Measurements from ENCODE around the gene SORBS2. TPM values are rescaled to one million over a fixed set of nuclear protein-coding genes. Genes with fewer than 3 reads are reported as not detected.

The SORBS2 gene
- total and polyA plus RNA-seq, 2 donors (not counting 3 experiments of a cell fraction or from before 2014, with no cell fraction given): 69.8 to 82.5 TPM

DNA sequence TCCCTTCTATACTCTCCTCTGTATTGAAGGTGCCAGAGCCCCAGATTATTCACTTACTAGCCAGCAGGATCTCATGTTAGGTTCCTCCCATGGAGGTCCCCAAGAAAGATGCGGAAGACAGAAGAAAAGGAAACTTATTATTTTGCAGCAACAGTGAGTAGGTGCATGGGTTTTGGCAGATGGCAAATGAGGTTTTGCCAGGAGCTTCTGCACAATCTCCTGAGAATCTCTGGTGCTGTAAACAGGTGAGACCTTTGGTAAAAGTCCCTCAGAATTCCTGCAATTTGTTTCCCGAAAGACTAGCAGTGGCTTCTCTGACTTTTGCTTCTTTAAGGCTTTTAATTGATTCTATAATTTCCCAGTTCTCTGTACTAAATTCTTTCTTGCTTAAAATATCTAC is 29.5 kb upstream of the SORBS2 start:
- Histone ChIP-seq H3K4me3 (replicated peaks in 1 of 3; ENCODE audit: insufficient read depth in 1 of 3, low read depth in 1 of 3, low read length in 3 of 3) (no peak overlapping the region), H3K9me1 (replicated peaks; ENCODE audit: control insufficient read depth, extremely low read depth, insufficient read depth, low read length) (no peaks in the 10 kb centered on the region), H3K9ac (replicated peaks; ENCODE audit: extremely low read depth, insufficient read depth, low read length) (no peak overlapping the region), H3K27ac (ENCODE audit: insufficient read depth, low read depth, low read length) (no peak overlapping the region), H4K20me1 (replicated peaks; ENCODE audit: control insufficient read depth, extremely low read depth, insufficient read depth, low read length) (no peaks in the 10 kb centered on the region), H2AFZ (ENCODE audit: low read depth, low read length) (no peak overlapping the region), H3K4me1 (ENCODE audit: control insufficient read depth, extremely low read depth, insufficient read depth, low read length) (peaks cover 36% of the 10 kb centered on the region), H3K36me3 (ENCODE audit: control insufficient read depth in 2 of 2, extremely low read depth in 1 of 2, insufficient read depth in 2 of 2, low read length in 2 of 2) (no peaks in the 10 kb centered on the region), H3K27me3 (ENCODE audit: control insufficient read depth in 2 of 2, insufficient read depth in 2 of 2, low read length in 2 of 2) (no peaks in the 10 kb centered on the region), H3K79me2 (ENCODE audit: control insufficient read depth, insufficient read depth, low read length) (no peaks in the 10 kb centered on the region), H3K4me2 (ENCODE audit: insufficient read depth, low read length) (no peak overlapping the region), H3K9me3 (replicated peaks; ENCODE audit: control insufficient read depth, insufficient read depth, low read length) (no peaks in the 10 kb centered on the region)
- ChIA-PET CTCF (interaction anchor here (1.4 kb wide), 1 partner anchor 66 kb away, joined by 3 read pairs; no protein-coding TSS in a partner anchor), POLR2A (no interaction called here)
- intact Hi-C loops (cut with micrococcal nuclease) (no loop called here), dilution Hi-C loops (cut with MboI; ENCODE audit: extremely low pct_ligation_motif_present, low sequenced_read_pairs) (no loop called here)
- no TSS peak for BruUV-seq (replicated peaks)
- DNase-seq (ENCODE audit: low read depth, low spot score): no peak
- no peak for TF ChIP-seq POLR2A (IDR thresholded peaks at IDR 0.05; ENCODE audit: low read depth, low read length)
- no peak for TF ChIP-seq JUN (IDR thresholded peaks at IDR 0.05; ENCODE audit: borderline replicate concordance, insufficient read depth, insufficient read length, low read depth)
- TF ChIP-seq, protein P1, sequence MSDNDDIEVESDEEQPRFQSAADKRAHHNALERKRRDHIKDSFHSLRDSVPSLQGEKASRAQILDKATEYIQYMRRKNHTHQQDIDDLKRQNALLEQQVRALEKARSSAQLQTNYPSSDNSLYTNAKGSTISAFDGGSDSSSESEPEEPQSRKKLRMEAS (IDR thresholded peaks at IDR 0.05; ENCODE audit: insufficient read depth, insufficient read length): no peak
- no peak for TF ChIP-seq CTCF (IDR thresholded peaks at IDR 0.05; ENCODE audit: extremely low read depth in 1 of 2, insufficient read depth in 1 of 2, low read depth in 1 of 2, low read length in 2 of 2)
- no peak for TF ChIP-seq POLR2AphosphoS5 (IDR thresholded peaks at IDR 0.05; ENCODE audit: insufficient read depth, low read depth, low read length)
- no peak for TF ChIP-seq FOS (IDR thresholded peaks at IDR 0.05; ENCODE audit: borderline replicate concordance, insufficient read depth, low read length)
- TF ChIP-seq GATA2 (IDR thresholded peaks at IDR 0.05; ENCODE audit: insufficient read depth, insufficient read length, low read depth, low read length): no peak
- no peak for TF ChIP-seq MYC (IDR thresholded peaks at IDR 0.05; ENCODE audit: low read depth, low read length)
- no peak for TF ChIP-seq EZH2 (IDR thresholded peaks at IDR 0.05; ENCODE audit: borderline replicate concordance, low read depth, low read length, severe bottlenecking)
- FAIRE-seq: no peak

Data from endothelial cell of umbilical vein (primary cell).